Measurements from ENCODE around the gene C4orf50.

C4orf50 gene

DNA sequence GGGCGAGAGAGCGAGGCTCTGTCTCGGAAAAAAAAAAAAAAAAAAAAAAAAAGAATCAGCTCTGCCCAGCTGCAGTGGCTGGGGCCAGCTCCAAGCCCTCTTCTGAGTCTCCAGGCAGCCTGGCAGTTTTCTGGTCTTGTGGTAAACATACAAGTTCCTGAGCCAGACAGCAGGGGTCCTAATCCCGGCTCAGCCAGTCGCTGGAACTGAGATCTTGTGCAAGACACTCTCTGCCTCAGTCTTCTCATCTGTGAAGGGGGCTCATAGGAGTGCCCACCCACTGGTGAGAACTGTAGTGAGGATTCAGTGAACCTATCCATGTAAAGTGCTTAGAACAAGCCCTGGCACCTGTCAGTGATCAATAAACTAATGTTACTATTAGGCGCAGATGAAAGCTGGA is 41.8 kb downstream of the C4orf50 start:
- DNase-seq (ENCODE audit: low spot score), result no peak
- in situ Hi-C loops (cut with MboI; ENCODE audit: low pct_unique_long_range_greater_than_20kb, low sequenced_read_pairs, unreplicated experiment), result no loop called here

DNA sequence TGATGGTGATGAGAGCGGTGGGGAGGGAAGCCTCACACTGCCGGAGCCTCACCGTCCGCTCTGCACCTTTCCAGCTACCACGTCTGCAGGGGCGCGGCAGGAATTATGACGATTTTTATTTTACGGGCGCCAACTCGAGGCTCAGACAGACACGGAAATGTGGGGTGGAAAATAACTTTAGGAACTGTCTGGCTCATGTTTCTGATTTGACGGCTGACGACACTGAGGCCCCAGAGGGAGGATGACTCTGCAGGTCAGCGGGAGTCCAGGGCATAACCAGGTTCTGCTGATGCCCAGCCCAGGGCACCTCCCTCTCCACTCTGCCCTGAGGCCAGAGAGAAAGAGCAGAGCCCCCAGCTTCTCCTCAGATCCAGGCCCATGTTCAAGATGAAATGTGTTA is 43.9 kb downstream of the C4orf50 start:
- in situ Hi-C loops (cut with MboI; ENCODE audit: low pct_unique_long_range_greater_than_20kb, low sequenced_read_pairs, unreplicated experiment), result no loop called here
- TF ChIP-seq, protein P1, sequence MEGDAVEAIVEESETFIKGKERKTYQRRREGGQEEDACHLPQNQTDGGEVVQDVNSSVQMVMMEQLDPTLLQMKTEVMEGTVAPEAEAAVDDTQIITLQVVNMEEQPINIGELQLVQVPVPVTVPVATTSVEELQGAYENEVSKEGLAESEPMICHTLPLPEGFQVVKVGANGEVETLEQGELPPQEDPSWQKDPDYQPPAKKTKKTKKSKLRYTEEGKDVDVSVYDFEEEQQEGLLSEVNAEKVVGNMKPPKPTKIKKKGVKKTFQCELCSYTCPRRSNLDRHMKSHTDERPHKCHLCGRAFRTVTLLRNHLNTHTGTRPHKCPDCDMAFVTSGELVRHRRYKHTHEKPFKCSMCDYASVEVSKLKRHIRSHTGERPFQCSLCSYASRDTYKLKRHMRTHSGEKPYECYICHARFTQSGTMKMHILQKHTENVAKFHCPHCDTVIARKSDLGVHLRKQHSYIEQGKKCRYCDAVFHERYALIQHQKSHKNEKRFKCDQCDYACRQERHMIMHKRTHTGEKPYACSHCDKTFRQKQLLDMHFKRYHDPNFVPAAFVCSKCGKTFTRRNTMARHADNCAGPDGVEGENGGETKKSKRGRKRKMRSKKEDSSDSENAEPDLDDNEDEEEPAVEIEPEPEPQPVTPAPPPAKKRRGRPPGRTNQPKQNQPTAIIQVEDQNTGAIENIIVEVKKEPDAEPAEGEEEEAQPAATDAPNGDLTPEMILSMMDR (IDR thresholded peaks at IDR 0.05; ENCODE audit: extremely low read depth, insufficient read depth, missing control alignments), result no peak
- no peak for DNase-seq (ENCODE audit: low spot score)

More for the DNA sequence above, 41.8 kb downstream of the C4orf50 start:
- TF ChIP-seq, protein P1 (IDR thresholded peaks at IDR 0.05; ENCODE audit: extremely low read depth, insufficient read depth, missing control alignments), result no peak

DNA sequence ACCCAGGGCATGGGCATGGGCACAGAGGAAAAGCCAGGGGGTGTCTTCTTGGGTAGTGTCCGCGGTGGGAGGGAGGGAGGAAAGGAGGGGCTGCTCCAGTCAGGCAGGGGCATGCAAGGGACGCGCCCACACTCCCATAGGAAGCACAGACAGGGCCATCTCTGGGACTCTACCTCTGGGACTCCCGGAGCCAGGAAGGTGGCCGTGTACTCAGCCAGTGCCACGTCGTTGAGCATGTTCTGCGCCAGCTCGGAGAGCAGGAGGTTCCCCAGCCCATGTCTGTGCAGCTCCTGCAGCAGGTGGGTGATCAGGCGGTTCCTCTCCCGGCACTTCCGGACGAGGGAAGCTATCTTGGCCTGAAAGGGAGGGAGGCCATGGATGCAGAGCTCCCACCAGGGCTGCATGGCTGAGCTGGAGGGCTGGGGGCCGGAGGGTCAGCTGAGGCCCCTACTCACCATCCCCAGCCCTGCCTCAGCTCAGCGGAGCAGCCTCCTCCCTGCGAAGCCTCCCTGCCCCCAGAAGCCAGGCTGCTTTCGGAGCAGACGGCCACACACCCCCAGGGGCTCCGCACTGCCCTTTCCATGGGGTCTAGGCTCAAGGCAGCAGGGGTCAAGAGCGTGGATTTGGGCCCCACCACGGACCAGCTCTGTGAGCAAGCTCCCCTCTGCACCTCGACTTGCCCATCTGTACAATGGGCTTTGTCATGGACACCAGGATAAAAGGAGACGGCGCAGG is 44.6 kb downstream of the C4orf50 start:
- no peak for DNase-seq (ENCODE audit: low spot score)
- in situ Hi-C loops (cut with MboI; ENCODE audit: low pct_unique_long_range_greater_than_20kb, low sequenced_read_pairs, unreplicated experiment), result no loop called here
- TF ChIP-seq, protein P1 (IDR thresholded peaks at IDR 0.05; ENCODE audit: extremely low read depth, insufficient read depth, missing control alignments), result no peak

DNA sequence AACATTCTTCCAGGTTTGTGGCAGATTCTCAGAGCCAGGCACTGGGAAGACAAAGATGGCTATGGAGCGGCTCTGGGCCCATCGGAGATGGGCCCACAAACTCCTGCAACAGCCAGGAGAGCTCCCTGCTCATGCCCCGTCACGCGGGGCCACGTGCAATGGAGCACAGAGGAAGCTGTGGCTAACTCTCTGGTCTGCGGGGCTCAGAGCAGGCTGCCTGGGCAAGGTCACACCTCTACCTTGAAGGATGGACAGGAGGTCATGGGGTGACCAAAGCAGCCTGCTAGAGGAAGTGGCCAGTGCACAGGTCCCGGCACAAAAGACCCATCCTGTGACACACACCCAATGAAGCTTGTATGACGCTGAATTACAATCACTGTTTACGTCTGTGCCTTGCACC is 45.2 kb downstream of the C4orf50 start:
- in situ Hi-C loops (cut with MboI; ENCODE audit: low pct_unique_long_range_greater_than_20kb, low sequenced_read_pairs, unreplicated experiment), result no loop called here
- TF ChIP-seq, protein P1 (IDR thresholded peaks at IDR 0.05; ENCODE audit: extremely low read depth, insufficient read depth, missing control alignments), result no peak

DNA sequence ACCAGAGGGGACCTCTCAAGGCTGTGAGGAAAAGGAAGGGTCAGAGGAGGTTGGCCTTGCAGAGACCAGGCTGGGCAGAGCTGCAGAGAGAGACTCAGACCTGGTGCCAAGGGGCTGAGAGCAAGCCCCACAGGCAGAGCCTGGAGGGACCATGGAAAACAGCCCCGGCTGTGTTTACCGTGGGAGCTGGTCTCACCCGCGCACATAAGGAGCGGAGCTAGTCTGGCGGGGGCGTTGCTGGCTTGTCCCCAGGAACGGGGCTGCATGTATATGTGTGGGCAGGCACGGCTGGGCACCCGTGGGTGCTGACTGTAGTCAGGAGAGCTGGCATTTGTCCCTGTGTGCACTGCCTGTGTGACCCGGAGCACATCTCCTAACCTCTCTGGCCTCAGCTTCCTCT is 45.7 kb downstream of the C4orf50 start:
- TF ChIP-seq, protein P1 (IDR thresholded peaks at IDR 0.05; ENCODE audit: extremely low read depth, insufficient read depth, missing control alignments), result no peak
- no peak for DNase-seq (ENCODE audit: low spot score)
- in situ Hi-C loops (cut with MboI; ENCODE audit: low pct_unique_long_range_greater_than_20kb, low sequenced_read_pairs, unreplicated experiment), result no loop called here

More for the DNA sequence above, 45.2 kb downstream of the C4orf50 start:
- DNase-seq (ENCODE audit: low spot score), result no peak

DNA sequence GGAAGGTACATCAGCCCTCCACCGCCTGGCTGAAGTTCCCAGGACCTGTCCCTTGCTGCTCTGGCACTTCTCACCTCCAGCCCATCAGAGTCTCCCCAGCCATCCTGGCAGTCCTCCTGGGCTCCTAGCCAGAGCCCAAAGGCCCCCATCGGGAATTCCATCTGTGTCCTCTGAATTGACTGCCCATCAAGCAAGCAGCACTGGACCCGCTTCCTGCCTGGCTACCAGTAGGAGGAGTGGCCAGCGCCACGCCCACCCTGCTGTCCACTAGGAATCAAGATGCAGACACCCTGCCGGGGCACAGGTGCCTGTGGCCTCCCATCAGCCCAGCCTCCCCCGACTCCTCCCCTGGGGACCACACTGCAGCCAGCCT is 47.2 kb downstream of the C4orf50 start:
- no peak for DNase-seq (ENCODE audit: low spot score)
- TF ChIP-seq, protein P1 (IDR thresholded peaks at IDR 0.05; ENCODE audit: extremely low read depth, insufficient read depth, missing control alignments), result no peak
- in situ Hi-C loops (cut with MboI; ENCODE audit: low pct_unique_long_range_greater_than_20kb, low sequenced_read_pairs, unreplicated experiment), result no loop called here
